Measurements from ENCODE around the gene PTH2.

DNA sequence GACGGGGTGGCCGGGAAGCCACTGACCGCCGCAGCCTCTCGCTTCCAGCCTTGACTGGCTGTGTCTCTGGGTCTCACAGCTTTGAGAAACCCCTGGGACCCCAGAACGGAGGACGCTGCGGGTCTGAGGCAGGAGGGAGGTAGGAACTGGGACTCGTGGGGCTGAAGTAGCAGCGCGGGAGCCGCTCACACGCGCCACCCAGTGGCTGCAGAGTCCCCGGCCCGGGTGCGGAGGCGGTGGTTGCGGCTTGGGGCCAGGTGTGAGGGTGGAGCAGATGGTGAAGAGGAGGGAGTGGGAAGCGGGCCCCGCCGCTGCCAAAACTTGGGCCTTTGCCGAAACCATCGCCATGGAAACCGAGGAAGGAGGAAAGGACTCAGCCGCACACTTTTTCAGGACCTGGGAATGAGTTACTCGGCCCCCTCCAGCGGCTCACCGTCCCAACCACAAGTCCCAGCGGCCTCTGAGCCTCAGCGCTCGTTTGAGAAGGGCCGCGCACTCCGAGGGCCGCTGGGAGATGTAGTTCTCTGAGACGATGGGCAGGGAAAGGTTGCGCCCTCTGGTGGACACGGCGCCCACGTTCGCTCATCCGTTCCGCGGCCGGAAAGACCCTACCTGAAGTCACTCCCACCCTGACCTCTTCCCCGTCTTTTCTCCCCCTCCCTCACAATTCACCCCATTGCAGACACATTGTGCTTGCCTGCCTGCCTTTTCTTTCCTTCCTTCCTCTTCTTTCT lies 20.3 kb upstream of the PTH2 start:
- TF ChIP-seq, protein P1, sequence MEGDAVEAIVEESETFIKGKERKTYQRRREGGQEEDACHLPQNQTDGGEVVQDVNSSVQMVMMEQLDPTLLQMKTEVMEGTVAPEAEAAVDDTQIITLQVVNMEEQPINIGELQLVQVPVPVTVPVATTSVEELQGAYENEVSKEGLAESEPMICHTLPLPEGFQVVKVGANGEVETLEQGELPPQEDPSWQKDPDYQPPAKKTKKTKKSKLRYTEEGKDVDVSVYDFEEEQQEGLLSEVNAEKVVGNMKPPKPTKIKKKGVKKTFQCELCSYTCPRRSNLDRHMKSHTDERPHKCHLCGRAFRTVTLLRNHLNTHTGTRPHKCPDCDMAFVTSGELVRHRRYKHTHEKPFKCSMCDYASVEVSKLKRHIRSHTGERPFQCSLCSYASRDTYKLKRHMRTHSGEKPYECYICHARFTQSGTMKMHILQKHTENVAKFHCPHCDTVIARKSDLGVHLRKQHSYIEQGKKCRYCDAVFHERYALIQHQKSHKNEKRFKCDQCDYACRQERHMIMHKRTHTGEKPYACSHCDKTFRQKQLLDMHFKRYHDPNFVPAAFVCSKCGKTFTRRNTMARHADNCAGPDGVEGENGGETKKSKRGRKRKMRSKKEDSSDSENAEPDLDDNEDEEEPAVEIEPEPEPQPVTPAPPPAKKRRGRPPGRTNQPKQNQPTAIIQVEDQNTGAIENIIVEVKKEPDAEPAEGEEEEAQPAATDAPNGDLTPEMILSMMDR (IDR thresholded peaks at IDR 0.05; ENCODE audit: poor library complexity): peak; percentile 81
- TF ChIP-seq EZH2 (IDR thresholded peaks at IDR 0.05; ENCODE audit: borderline replicate concordance): no peak
